T-cell (primary cell): ENCODE data around the gene SH2D7. TPM values are rescaled to one million over a fixed set of nuclear protein-coding genes. Genes with fewer than 3 reads are reported as not detected.

Experiments
- ATAC-seq, 4 experiments: fragments of 200-7000 bp in 3 of 4; fragments of 150-1000 bp in 1 of 4; cut with Tn5 transposase; replicated peaks in 1 of 4; 1 replicate in 3 of 4; 2 replicates in 1 of 4; pipeline ENCODE4 v1.10.0; 2021; ENCODE audit warnings: moderate library complexity in 3 of 4, mild to moderate bottlenecking in 2 of 4, moderate number of reproducible peaks in 1 of 4
- CTCF ChIA-PET, 2 donors: fragments of 300-600 bp; sonication (Branson Sonifier 250); formaldehyde crosslinking; loops; one replicate each; lab custom pipeline; 2022; ENCODE audit warnings: antibody characterized with exemption in 2 of 2; lab: Charles Lee
- POLR2A ChIA-PET, 2 donors: fragments of 300-600 bp; sonication (Branson Sonifier 250); formaldehyde crosslinking; loops; one replicate each; lab custom pipeline; 2022; ENCODE audit warnings: antibody characterized with exemption in 2 of 2; lab: Charles Lee
- DNase-seq, 35 experiments: peaks; one replicate each; pipeline versions ENCODE4 v3.0.0 to v3.0.0-alpha.2; 2013 to 2023
- H3K27ac ChIP-seq: one replicate; pipeline ENCODE4 v1.5.1; 2013; ENCODE audit warnings: low read length
- H3K27me3 ChIP-seq, 2 experiments: replicated peaks in 1 of 2; 1 replicate in 1 of 2; 2 replicates in 1 of 2; pipeline versions ENCODE4 v1.6.1 to v1.7.0; 2013; ENCODE audit warnings: low read length in 1 of 2, mixed read lengths in 1 of 2; ENCODE audit not compliant: control insufficient read depth in 2 of 2, insufficient read depth in 2 of 2; ENCODE audit errors: extremely low read depth in 1 of 2
- H3K36me3 ChIP-seq, 2 donors: 1 replicate in 1 of 2; 2 replicates in 1 of 2; pipeline versions ENCODE4 v1.6.1 to v1.7.0; 2013; ENCODE audit warnings: low read length in 1 of 2; ENCODE audit not compliant: control insufficient read depth in 2 of 2, insufficient read depth in 1 of 2; ENCODE audit errors: extremely low read depth in 1 of 2
- H3K4me1 ChIP-seq, 2 experiments: 1 replicate in 1 of 2; 2 replicates in 1 of 2; pipeline versions ENCODE4 v1.6.1 to v1.7.0; 2013; ENCODE audit warnings: low read length in 2 of 2, mixed read lengths in 1 of 2; ENCODE audit not compliant: insufficient read depth in 2 of 2, control insufficient read depth in 1 of 2; ENCODE audit errors: extremely low read depth in 1 of 2
- H3K4me3 ChIP-seq, 2 donors: 1 replicate in 1 of 2; 2 replicates in 1 of 2; pipeline versions ENCODE4 v1.5.1 to v1.7.0; 2013; ENCODE audit warnings: mild to moderate bottlenecking in 2 of 2, low read length in 1 of 2, moderate library complexity in 1 of 2; ENCODE audit not compliant: control insufficient read depth in 1 of 2; ENCODE audit errors: extremely low read depth in 1 of 2
- H3K9me3 ChIP-seq: 2 replicates; pipeline ENCODE4 v1.7.0; 2013
- H3K27ac Mint-ChIP-seq, 2 donors: one replicate each; pipeline ENCODE4 v1.8.0; 2020 to 2021; ENCODE audit warnings: mild to moderate bottlenecking in 2 of 2, mixed read lengths in 2 of 2
- H3K27me3 Mint-ChIP-seq, 2 donors: one replicate each; pipeline ENCODE4 v1.8.0; 2021 to 2022; ENCODE audit warnings: mixed read lengths in 2 of 2
- H3K36me3 Mint-ChIP-seq: one replicate; pipeline ENCODE4 v1.8.0; 2021; ENCODE audit warnings: mixed read lengths
- H3K4me1 Mint-ChIP-seq, 3 donors: one replicate each; pipeline ENCODE4 v1.8.0; 2020 to 2022; ENCODE audit warnings: mixed read lengths in 3 of 3, mild to moderate bottlenecking in 1 of 3
- H3K4me3 Mint-ChIP-seq, 3 donors: one replicate each; pipeline ENCODE4 v1.8.0; 2020 to 2022; ENCODE audit warnings: mild to moderate bottlenecking in 3 of 3, mixed read lengths in 3 of 3, moderate library complexity in 3 of 3
- H3K9me3 Mint-ChIP-seq, 3 donors: one replicate each; pipeline ENCODE4 v1.8.0; 2020 to 2022; ENCODE audit warnings: mixed read lengths in 3 of 3
- WGBS: methylation state at CpG from one replicate; pipeline ENCODE4 v1.1.5; 2013; ENCODE audit warnings: missing lambda C conversion rate; ENCODE audit not compliant: insufficient coverage; 5-methylcytosine and 5-hydroxymethylcytosine counted together
- total RNA-seq, 35 experiments: library from RNA in 6 of 35; stranded (reverse) in 6 of 35; fragments of 120-200 nt in 1 of 35; gene quantifications; one replicate each; pipeline versions ENCODE4 v1.2.1 to v1.2.4 and lab custom pipeline; 2013 to 2026

The SH2D7 gene
- total RNA-seq, 5 donors from 2014 or later (not counting 1 experiment from before 2014, with no cell fraction given), result not detected

GRCh38 chr15:78073046-78073787 lies 19.1 kb upstream of the SH2D7 start:
- ATAC-seq (peak in 1 of 4 experiments; percentile 5), DNase-seq (no peak)
- Mint-ChIP-seq H3K27me3 (no peaks in the 10 kb centered on the region), H3K4me1 (peaks cover 50 to 57% (median 55%) of the 10 kb centered on the region in 3 donors), H3K4me3 (peak overlapping the region; percentile 9 to 65 (median 56)), H3K9me3 (no peaks in the 10 kb centered on the region), H3K36me3 (peaks cover 8% of the 10 kb centered on the region), H3K27ac (peak overlapping the region in 1 of 2 donors; percentile 73)
- Histone ChIP-seq H3K4me3 (no peak overlapping the region), H3K4me1 (peaks cover 49 to 73% of the 10 kb centered on the region in 2 experiments), H3K27ac (peak overlapping the region; percentile 60), H3K27me3 (no peaks in the 10 kb centered on the region), H3K36me3 (peaks cover 0 to 4% of the 10 kb centered on the region in 2 donors), H3K9me3 (no peaks in the 10 kb centered on the region)
- ChIA-PET CTCF (interaction anchor here in 1 of 2 donors (1.4 to 2.9 kb wide), 4 partner anchors 23 to 39 kb away, joined by 3 to 12 read pairs (median 4); no protein-coding TSS in a partner anchor), POLR2A (interaction anchor here (0.6 to 1.3 kb wide), 4 partner anchors 14 to 731 kb away, joined by 3 to 8 read pairs (median 4); partner anchors contain the start of gene DNAJA4 (in 1 of the 2))
- WGBS, result 73% methylated on average over 4 of the region's 5 CpGs

GRCh38 chr15:78075490-78076230 lies 16.7 kb upstream of the SH2D7 start:
- H3K36me3 Mint-ChIP-seq, result peaks cover 8% of the 10 kb centered on the region
- 53% methylated on average over 3 of the region's 7 CpGs for WGBS
- H3K9me3 ChIP-seq, result no peaks in the 10 kb centered on the region
- ATAC-seq (no peak), DNase-seq (no peak)
- no peaks in the 10 kb centered on the region for H3K9me3 Mint-ChIP-seq
- POLR2A ChIA-PET, result no interaction called here
- peaks cover 51 to 58% (median 58%) of the 10 kb centered on the region in 3 donors for H3K4me1 Mint-ChIP-seq
- CTCF ChIA-PET, result interaction anchor here (0.7 to 1.0 kb wide), 2 partner anchors 38 to 73 kb away, joined by 3 to 7 read pairs; no protein-coding TSS in a partner anchor
- H3K4me3 Mint-ChIP-seq, result peak overlapping the region; percentile 99 to 100 (median 99)
- no peaks in the 10 kb centered on the region for H3K27me3 ChIP-seq
- H3K27ac Mint-ChIP-seq, result peak overlapping the region; percentile 90 to 98
- peaks cover 28 to 49% of the 10 kb centered on the region in 2 experiments for H3K4me1 ChIP-seq
- peaks cover 0 to 4% of the 10 kb centered on the region in 2 donors for H3K36me3 ChIP-seq
- no peaks in the 10 kb centered on the region for H3K27me3 Mint-ChIP-seq
- peak overlapping the region; percentile 87 to 91 for H3K4me3 ChIP-seq
- H3K27ac ChIP-seq, result peak overlapping the region; percentile 71

GRCh38 chr15:78076231-78077052 lies 15.9 kb upstream of the SH2D7 start:
- Mint-ChIP-seq H3K36me3 (peaks cover 8% of the 10 kb centered on the region), H3K27ac (peak overlapping the region; percentile 98 to 99), H3K27me3 (no peaks in the 10 kb centered on the region), H3K4me3 (peak overlapping the region; percentile 99 to 100 (median 99)), H3K9me3 (no peaks in the 10 kb centered on the region), H3K4me1 (peaks cover 47 to 58% (median 54%) of the 10 kb centered on the region in 3 donors)
- 31% methylated on average over 13 of the region's 17 CpGs for WGBS
- DNase-seq, result no peak
- Histone ChIP-seq H3K36me3 (peaks cover 0 to 4% of the 10 kb centered on the region in 2 donors), H3K9me3 (no peaks in the 10 kb centered on the region), H3K27me3 (no peaks in the 10 kb centered on the region), H3K4me1 (peaks cover 24 to 44% of the 10 kb centered on the region in 2 experiments), H3K4me3 (peak overlapping the region; percentile 87 to 91), H3K27ac (peak overlapping the region; percentile 71)
- ATAC-seq, result peak in 3 of 4 experiments; percentile 2 to 7 (median 5)
- ChIA-PET CTCF (interaction anchor here (0.7 to 1.0 kb wide), 2 partner anchors 39 to 74 kb away, joined by 3 to 7 read pairs; no protein-coding TSS in a partner anchor), POLR2A (no interaction called here)

GRCh38 chr15:78077053-78077870 lies 15.1 kb upstream of the SH2D7 start, which contains the start of gene TBC1D2B:
Gene TBC1D2B, minus strand, starts transcription at chr15:78077711. Its CDS starts 59 bp downstream, at chr15:78077652.
- 0% methylated on average over 95 of the region's 104 CpGs for WGBS
- peak; percentile 84 to 91 (median 86) for ATAC-seq

GRCh38 chr15:78077871-78078210 lies 14.5 kb upstream of the SH2D7 start:
- peak overlapping the region; percentile 79 to 99 (median 86) for H3K4me3 Mint-ChIP-seq
- WGBS, result no CpG with 5 or more reads among the region's 7 CpGs
- H3K27ac Mint-ChIP-seq, result peak overlapping the region; percentile 90

More at GRCh38 chr15:78077053-78077870, 15.1 kb upstream of the SH2D7 start, which contains the start of gene TBC1D2B:
- Mint-ChIP-seq H3K27ac (peak within 1 kb of the TSS; percentile 98 to 99), H3K9me3 (no peaks in the 10 kb centered on the region), H3K4me1 (peaks cover 38 to 51% (median 45%) of the 10 kb centered on the region in 3 donors), H3K4me3 (peak within 1 kb of the TSS; percentile 99 to 100 (median 99)), H3K27me3 (no peaks in the 10 kb centered on the region), H3K36me3 (peaks cover 8% of the 10 kb centered on the region)
- peaks cover 16 to 36% of the 10 kb centered on the region in 2 experiments for H3K4me1 ChIP-seq
- peak within 1 kb of the TSS; percentile 87 to 91 for H3K4me3 ChIP-seq
- H3K36me3 ChIP-seq, result no peaks in the 10 kb centered on the region
- ChIA-PET POLR2A (no interaction called here), CTCF (interaction anchor here in 1 of 2 donors (1.0 to 1.5 kb wide), 2 partner anchors 8 to 32 kb away, joined by 3 to 9 read pairs; no protein-coding TSS in a partner anchor)
- DNase-seq, result peak; percentile 21 to 85 (median 59)
- no peaks in the 10 kb centered on the region for H3K27me3 ChIP-seq
- H3K9me3 ChIP-seq, result no peaks in the 10 kb centered on the region
- H3K27ac ChIP-seq, result peak within 1 kb of the TSS; percentile 71

More at GRCh38 chr15:78077871-78078210, 14.5 kb upstream of the SH2D7 start:
- Histone ChIP-seq H3K9me3 (no peaks in the 10 kb centered on the region), H3K4me3 (peak overlapping the region; percentile 44 to 57), H3K36me3 (no peaks in the 10 kb centered on the region), H3K4me1 (peaks cover 10 to 31% of the 10 kb centered on the region in 2 experiments), H3K27me3 (no peaks in the 10 kb centered on the region), H3K27ac (peak overlapping the region; percentile 68)
- no peaks in the 10 kb centered on the region for H3K27me3 Mint-ChIP-seq
- ATAC-seq, result peak; percentile 9 to 32 (median 26)
- ChIA-PET POLR2A (no interaction called here), CTCF (interaction anchor here in 1 of 2 donors (1.0 to 1.5 kb wide), 2 partner anchors 9 to 31 kb away, joined by 3 to 9 read pairs; no protein-coding TSS in a partner anchor)
- peak in 1 of 35 experiments; percentile 22 for DNase-seq
- H3K36me3 Mint-ChIP-seq, result peaks cover 8% of the 10 kb centered on the region
- H3K4me1 Mint-ChIP-seq, result peaks cover 33 to 46% (median 40%) of the 10 kb centered on the region in 3 donors
- H3K9me3 Mint-ChIP-seq, result no peaks in the 10 kb centered on the region
